Brain pericyte (primary cell): ENCODE measurements around the gene VENTX.

Experiments
- DNase-seq: peaks from one replicate; pipeline ENCODE4 v3.0.0-alpha.2; 2012; ENCODE audit warnings: low read depth, low spot score

The VENTX gene

DNA sequence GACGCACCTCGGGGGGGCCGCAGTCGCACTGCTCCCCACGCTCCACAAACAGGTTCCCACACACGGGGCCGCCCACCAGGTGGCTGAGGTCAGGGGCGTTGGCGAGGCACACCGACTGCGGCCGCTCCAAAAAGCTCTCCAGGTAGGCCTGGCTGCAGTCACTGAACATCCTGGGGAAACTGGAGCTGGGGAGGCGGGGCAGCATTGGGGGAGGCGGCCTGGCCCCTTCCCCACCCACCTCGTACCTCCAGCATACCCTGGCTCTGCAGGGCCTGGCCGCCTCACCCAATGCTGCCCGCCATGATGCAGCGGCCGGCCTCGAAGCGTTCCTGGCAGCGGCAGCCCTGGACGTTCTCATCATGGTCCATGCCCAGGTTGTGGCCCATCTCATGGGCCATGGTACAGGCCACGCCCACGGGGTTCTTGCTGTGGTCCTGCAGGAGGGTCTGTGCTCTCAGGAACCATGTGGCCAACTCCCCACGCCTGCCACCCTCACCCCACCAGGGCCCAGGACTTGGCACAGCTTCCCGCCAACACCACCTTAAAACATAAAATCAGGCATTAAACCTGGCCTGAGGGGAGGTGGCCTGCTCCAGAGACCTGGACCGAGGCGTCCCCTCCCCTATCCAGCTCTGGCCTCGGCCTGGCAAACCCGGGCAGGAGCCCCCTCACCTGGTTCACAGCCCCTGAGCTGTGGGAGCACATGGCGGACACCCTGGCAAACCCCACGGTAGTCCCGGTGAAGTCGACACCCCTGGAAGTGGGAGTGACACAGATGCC, 34.1 kb downstream of the VENTX start:
- no peak for DNase-seq

GRCh38 chr10:133272301-133272963, 34.8 kb downstream of the VENTX start:
- DNase-seq, result no peak

GRCh38 chr10:133272964-133273420, 35.3 kb downstream of the VENTX start:
- no peak for DNase-seq

DNA sequence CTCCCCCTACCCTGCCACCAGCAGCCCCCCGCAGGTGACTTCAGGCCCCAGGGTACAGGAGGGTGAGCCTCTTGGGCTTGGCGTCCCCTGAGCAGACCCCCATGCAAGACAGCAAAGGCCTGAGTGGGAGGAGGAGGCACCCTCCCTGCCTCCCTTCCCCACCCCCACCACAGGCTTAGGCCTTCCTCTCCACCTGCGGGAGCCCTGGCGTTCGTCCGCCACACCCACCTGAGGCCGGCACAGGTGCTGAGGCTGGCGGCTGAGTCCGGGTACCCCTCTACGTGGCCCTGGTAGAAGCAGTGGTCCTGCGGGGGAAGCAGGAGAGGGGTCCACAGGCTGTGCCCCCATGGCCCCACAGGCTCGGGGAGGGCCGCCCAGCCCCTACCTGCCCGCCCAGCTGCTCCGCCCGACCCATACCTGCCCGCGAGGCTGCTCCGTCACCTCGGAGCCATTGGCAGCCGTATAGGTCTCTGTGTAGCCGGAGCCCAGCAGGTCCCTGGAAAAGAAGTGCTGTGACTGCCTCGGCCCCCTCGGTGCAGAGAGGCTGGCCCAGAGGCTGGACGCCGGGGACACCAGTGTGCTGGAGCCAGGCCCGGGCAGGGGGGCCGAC, 36.0 kb downstream of the VENTX start:
- DNase-seq, result no peak

DNA sequence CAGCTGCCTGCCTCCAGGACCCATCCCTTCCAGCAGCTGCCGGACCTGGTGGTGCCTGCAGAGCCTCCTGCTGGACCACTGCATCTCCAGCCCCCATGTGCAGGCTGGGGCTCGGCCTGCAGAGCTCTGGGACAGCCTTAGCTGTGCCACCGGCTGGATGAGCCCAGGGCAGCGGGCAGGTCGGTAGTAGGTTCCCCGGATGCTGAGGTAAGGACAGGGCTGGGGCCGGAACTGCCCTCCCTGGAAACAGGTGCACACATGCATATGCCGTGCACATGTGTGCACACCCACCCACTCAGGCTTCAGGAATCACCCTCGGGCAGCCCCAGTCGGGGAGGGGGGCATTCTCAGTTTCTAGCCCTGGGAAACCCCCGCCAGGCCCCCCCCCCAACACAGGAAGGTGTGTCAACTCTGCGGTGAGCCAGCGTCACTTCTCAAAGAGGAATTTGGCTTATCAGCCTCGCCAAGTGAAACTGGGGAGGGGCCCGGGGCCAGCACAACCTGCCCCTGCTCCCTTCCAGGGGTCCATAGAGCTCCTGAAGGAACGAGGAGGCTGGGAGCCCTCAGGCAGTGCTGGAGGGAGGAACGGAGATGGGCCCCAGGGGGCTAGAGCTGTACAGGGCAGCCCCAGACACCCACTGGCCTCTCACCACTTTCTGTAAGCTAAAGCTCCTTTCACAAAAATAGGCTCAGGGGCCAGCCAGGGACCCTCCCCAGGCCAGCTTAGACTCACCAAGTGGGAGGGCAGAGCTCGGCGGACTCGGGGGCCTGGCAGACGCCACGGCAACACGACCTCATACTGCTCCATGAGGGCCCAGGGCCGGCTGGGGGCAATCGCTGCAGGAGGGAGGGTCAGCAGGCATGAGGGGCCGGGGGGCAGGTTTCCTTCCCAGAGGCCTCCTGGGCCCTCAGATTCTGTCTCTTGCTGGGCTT, 37.4 kb downstream of the VENTX start:
- DNase-seq, result no peak

DNA sequence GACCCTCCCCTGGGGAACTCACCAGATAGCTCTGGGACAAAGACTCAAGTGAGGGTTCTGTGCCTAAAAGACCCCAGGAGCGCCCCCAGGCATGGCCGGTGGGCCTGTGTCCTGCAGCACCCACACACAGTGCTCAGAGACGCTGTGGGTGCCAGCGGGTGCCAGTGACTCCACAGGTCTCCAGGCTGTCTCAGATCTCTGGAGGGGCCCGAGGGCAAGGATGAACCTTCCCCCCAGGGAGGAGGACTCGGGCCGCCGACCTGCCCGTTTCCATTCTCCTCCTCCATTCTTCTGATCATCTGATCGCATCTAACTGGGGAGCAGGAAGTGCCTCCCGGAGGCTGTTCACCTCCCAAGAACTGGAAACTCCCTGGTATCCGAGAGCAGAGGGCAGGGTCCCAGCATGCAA, 38.0 kb downstream of the VENTX start:
- DNase-seq, result no peak

DNA sequence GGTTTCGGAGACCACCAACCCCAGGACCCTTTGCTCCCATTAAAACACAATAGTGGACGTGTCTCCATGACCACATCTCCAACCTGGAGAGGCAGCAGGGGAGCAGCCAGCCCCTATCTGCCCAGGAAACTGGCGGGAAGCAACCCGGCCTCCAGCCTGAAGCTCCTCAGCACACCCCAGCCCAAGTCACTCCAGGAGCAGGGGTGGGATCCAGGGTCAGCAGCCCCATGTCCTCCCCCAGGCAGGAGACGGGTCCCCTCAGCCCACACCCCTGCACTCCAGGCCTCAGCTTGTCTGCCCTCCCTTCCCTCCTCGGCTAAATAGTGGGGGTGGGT, 38.4 kb downstream of the VENTX start:
- DNase-seq, result no peak

DNA sequence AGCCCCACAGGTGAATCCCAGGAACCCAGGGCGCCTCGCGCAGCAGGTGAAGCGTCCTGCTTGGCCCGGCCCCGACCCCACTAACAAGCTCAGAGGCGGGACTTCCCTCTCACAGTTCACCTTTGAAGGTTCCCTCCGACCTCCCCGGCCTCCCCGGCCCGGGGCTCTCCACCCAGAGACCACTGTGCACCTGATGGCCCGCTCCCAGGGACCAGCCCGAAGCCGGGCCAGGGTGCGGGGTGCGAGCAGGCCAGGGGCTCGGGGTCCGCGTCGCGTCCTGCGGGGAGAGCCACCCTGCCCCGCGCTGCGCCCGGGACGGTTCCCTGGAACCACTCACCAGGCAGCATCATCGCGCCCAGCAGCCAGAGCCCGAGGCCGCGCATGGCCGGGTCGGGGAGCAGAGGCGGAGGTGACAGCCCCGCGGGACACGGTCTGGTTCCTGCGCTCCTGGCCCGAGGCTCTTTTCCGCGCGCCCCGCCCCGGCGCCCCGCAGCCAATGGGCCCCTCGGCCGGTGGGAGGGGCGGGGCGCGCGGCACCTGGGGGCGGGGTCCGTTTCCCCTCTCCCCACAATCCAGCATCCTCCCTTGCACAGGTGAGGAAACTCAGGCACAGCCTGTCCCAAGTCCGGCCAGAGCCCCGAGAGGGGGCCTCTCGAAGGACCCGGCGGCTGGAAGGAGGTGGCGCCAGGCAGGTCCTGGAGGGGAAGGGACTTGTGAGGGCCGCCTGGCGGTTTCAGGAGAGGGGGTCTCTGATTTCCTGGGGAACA, 39.0 kb downstream of the VENTX start, which contains the start of gene ADAM8:
Gene ADAM8 (minus strand): TSS at position 434 of the 767 bp plus-strand sequence. CDS start 51 bp downstream, at position 383.
- no peak for DNase-seq

DNA sequence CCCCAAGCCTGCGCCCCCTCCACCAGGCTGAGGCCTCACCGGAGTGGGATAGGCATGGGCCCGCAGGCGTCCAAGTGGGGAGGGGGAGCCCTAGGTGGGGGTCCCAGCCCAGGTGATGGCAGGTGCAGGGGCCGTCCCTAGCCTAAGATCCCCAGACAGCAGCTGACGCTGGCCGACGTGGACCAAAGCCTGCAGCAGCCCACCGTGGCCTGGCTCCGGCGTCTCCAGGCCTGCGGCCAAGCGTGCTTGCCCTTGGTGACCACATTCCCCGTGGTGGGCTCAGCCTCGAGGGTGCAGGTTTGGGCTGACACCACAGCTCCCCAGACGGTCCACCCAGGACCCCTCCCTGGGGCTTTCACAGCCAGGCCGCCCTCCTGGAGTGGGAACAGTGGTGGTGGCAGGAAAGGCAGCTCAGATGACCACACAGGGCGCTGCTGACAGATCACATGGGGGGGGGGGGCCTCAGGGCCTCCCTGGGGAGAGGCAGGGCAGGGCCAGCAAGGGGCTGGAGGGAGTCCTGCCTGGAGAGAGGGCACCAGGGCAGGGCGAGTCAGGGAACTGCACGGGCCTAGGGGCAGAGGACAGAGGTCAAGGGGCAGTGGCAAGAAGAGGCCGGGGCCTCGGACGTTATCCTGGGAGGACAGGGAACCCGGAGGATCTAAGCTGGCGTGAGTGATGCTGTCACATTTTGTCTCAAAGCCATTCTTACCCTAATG, 39.8 kb downstream of the VENTX start:
- no peak for DNase-seq

GRCh38 chr10:133277993-133278576, 40.4 kb downstream of the VENTX start:
- DNase-seq, result no peak

- no peak for DNase-seq
Measured at GRCh38 chr10:133278577-133279265, 41.1 kb downstream of the VENTX start.

DNA sequence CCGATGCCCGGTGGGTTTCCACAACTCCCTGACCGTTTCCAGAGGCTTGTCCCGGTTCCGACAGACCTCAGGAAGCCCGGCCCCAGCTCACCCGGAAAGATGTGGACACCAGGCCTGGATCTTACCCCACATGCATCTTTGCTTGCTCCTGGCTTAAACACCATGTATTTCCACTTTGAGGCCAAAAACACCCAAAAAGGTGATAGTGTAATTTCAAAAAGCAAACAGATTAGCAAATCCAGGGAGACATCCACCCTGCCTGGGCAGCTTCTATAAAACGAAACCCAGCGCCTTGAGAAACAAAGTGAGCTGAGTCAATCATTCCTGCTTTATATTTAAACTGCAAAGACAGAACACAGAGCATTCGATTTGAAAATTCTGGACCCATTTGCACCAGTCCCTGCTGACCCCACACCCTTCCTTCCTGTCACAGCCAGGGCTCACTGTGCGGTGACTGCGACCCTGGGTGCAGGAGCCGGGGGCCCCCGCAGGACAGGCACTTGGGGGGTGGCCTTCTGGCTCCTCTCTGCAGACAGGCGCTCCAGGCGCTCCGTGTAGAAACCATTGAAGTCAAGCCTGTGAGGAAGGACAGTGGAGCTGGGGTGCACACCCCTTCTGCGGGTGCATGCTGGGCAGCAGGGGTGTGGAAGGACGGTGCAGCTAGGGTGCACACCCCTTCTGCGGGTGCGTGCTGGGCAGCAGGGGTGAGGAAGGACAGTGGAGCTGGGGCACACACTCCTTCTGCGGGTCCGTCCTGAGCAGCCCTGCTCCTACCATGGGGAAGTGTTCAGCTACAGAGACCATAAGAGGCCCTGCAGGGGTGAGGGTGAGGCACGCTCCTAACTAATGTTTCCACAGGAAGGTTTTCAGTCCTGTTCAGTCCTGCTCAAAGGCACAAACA, 41.9 kb downstream of the VENTX start:
- DNase-seq, result no peak

DNA sequence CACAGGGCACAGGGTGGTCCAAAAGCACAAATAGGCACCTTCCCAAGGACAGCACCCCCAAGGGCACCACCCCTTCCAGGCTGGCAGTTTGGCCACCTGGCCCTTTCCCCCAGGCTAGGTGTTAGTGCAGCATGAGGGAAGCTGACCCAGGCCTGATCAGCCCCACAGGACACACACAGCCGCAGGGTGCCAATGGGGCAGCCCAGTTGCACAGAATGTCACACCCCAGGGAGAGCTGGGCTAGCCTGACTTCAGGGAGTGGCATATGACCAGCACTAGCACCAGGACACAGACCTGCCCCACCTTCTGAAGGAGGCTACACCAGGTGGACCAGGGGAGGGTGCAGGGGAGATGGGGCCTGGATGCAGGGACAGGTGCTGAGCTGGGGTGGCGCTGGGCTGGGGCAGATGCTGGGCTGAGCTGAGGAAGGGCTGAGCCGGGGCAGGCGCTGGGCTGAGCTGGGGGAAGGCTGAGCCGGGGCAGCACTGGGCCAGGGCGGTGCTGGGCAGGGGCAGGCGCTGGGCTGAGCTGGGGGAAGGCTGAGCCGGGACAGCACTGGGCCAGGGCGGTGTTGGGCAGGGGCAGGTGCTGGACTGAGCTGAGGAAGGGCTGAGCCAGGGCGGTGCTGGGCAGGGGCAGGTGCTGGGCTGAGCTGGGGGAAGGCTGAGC, 42.9 kb downstream of the VENTX start:
- no peak for DNase-seq

- no peak for DNase-seq
Measured at GRCh38 chr10:133281084-133281483, 43.4 kb downstream of the VENTX start.

GRCh38 chr10:133281628-133282372, 44.1 kb downstream of the VENTX start:
- no peak for DNase-seq

- DNase-seq, result no peak
Measured at GRCh38 chr10:133282846-133283390, 45.3 kb downstream of the VENTX start.

DNA sequence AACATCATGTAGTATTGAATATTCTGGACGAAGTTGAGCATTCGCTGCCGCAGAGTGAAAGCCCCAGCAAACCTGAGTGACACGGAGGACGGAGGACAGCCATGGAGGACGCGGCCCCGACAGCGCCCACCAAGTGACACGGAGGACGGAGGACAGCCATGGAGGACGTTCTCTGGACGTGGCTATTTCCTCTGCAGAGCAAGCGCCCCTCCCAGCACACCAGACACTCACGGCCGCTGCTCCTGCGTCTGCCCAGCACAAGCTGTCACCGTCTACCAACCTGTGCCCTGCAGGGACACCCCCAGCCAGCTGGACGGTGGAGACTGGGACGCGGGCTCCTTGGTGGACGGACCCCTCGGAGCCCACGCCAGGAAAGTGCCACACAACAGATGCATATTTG, 46.3 kb downstream of the VENTX start:
- no peak for DNase-seq
